ENCODE results near the gene EFCAB9. TPM values are rescaled to one million over a fixed set of nuclear protein-coding genes. Genes with fewer than 3 reads are reported as not detected.

EFCAB9 gene
- total and polyA plus RNA-seq, 2 of the 8 experiments (the other 6 are each of a cell fraction or from before 2014, with no cell fraction given), result not detected

DNA sequence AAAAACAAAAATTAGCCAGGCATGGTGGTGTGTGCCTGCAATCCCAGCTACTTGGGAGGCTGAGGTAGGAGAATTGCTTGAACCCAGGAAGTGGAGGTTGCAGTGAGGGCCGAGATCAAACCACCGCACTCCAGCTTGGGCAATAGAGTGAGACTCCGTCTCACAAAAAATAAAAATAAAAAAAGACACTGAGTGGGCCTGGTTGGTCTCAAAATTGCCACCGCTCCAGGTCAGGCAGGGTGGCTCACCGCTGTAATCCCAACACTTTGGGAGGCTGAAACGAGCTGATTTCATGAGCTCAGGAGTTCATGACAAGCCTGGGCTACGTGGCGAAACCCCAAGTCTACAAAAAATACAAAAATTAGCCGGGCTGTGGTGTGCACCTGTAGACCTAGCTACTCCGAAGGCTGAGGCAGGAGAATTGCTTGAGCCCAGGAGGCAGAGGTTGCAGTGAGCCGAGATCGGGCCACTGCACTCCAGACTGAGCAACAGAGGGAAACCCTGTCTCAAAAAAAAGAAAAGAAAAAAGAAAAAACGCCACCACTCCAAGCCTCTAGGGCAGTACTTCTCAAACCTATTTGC is 7.8 kb upstream of the EFCAB9 start (continued):
- TF ChIP-seq HDAC6 (IDR thresholded peaks at IDR 0.05; ENCODE audit: low read depth, low read length) (no peak), TCF12 (IDR thresholded peaks at IDR 0.05; ENCODE audit: low read depth, low read length) (no peak), POLR2A (IDR thresholded peaks at IDR 0.05; ENCODE audit: control extremely low read depth in 1 of 2, low read depth in 2 of 2, low read length in 2 of 2) (no peak), KDM4A (IDR thresholded peaks at IDR 0.05; ENCODE audit: low read depth, low read length, severe bottlenecking) (no peak)
- TF ChIP-seq, protein P1, sequence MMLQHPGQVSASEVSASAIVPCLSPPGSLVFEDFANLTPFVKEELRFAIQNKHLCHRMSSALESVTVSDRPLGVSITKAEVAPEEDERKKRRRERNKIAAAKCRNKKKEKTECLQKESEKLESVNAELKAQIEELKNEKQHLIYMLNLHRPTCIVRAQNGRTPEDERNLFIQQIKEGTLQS (IDR thresholded peaks at IDR 0.05; ENCODE audit: insufficient read depth, low read depth, low read length), result no peak

Data from H1 (cell line).